HEK293 (cell line): ENCODE measurements around the gene STYX.

Experiments used
- CTCF ChIA-PET: fragments of 350-600 bp; formaldehyde crosslinking; extraction: SDS; loops from one replicate; lab custom pipeline; 2021; ENCODE audit warnings: antibody characterized with exemption; lab: Yijun Ruan, JAX
- POLR2A ChIA-PET: fragments of 300-600 bp; formaldehyde crosslinking; extraction: SDS; loops from one replicate; lab custom pipeline; 2020; ENCODE audit warnings: antibody characterized with exemption, inconsistent platforms; lab: Yijun Ruan, JAX
- H3K27ac ChIP-seq: fragments of 200-500 bp; sonication (Bioruptor generic); 2 replicates; pipeline ENCODE4 v1.5.1; 2014; ENCODE audit warnings: low read depth, low read length, control low read depth, inconsistent platforms; ENCODE audit errors: extremely low read depth
- H3K36me3 ChIP-seq, 2 experiments: fragments of 200-500 bp in 1 of 2; sonication (Bioruptor generic) in 1 of 2; 1 replicate in 1 of 2; 2 replicates in 1 of 2; pipeline ENCODE4 v1.5.1; 2014 to 2017; ENCODE audit warnings: inconsistent platforms in 2 of 2, low read length in 2 of 2; ENCODE audit not compliant: control insufficient read depth in 2 of 2, insufficient read depth in 1 of 2
- H3K4me1 ChIP-seq: fragments of 200-500 bp; sonication (Bioruptor generic); 2 replicates; pipeline ENCODE4 v1.5.1; 2014; ENCODE audit warnings: mild to moderate bottlenecking, low read length, inconsistent platforms; ENCODE audit not compliant: control insufficient read depth, insufficient read depth
- H3K4me3 ChIP-seq: 2 replicates; pipeline ENCODE4 v1.5.1; 2011; ENCODE audit warnings: low read depth, mild to moderate bottlenecking, control low read depth, low read length, moderate library complexity
- H3K9me3 ChIP-seq: fragments of 200-500 bp; sonication (Bioruptor generic); 2 replicates; pipeline ENCODE4 v1.5.1; 2014; ENCODE audit warnings: low read depth, low read length, inconsistent platforms; ENCODE audit not compliant: control insufficient read depth, insufficient read depth
- BCL6B ChIP-seq: fragments of 450-650 bp; formaldehyde crosslinking; IDR thresholded peaks from 2 replicates; pipeline ENCODE4 v1.5.1; 2017; ENCODE audit warnings: missing biosample characterization, missing genetic modification characterization
- PRDM6 ChIP-seq: fragments of 450-650 bp; formaldehyde crosslinking; IDR thresholded peaks from 2 replicates; pipeline ENCODE4 v1.5.1; 2017; ENCODE audit warnings: missing biosample characterization, missing genetic modification characterization
- ZBTB17 ChIP-seq: fragments of 450-650 bp; formaldehyde crosslinking; IDR thresholded peaks from 2 replicates; pipeline ENCODE4 v1.5.1; 2016; ENCODE audit warnings: missing biosample characterization, missing genetic modification characterization
- ZBTB48 ChIP-seq: fragments of 450-650 bp; formaldehyde crosslinking; IDR thresholded peaks from 2 replicates; pipeline ENCODE4 v1.5.1; 2016; ENCODE audit warnings: missing biosample characterization, missing genetic modification characterization
- ZBTB8A ChIP-seq: fragments of 450-650 bp; formaldehyde crosslinking; IDR thresholded peaks from 2 replicates; pipeline ENCODE4 v1.5.1; 2016; ENCODE audit warnings: missing biosample characterization, missing genetic modification characterization
- ZFP69B ChIP-seq: fragments of 450-650 bp; formaldehyde crosslinking; IDR thresholded peaks from 2 replicates; pipeline ENCODE4 v1.5.1; 2016; ENCODE audit warnings: missing biosample characterization, missing genetic modification characterization
- ZNF10 ChIP-seq: fragments of 450-650 bp; formaldehyde crosslinking; IDR thresholded peaks from 2 replicates; pipeline ENCODE4 v1.5.1; 2017; ENCODE audit warnings: missing biosample characterization, missing genetic modification characterization
- ZNF138 ChIP-seq: fragments of 450-650 bp; formaldehyde crosslinking; IDR thresholded peaks from 2 replicates; pipeline ENCODE4 v1.5.1; 2016; ENCODE audit warnings: missing biosample characterization, missing genetic modification characterization, borderline replicate concordance
- ZNF155 ChIP-seq: fragments of 450-650 bp; formaldehyde crosslinking; IDR thresholded peaks from 2 replicates; pipeline ENCODE4 v1.5.1; 2016; ENCODE audit warnings: missing biosample characterization, missing genetic modification characterization
- ZNF175 ChIP-seq: fragments of 450-650 bp; formaldehyde crosslinking; IDR thresholded peaks from 2 replicates; pipeline ENCODE4 v1.5.1; 2016; ENCODE audit warnings: missing biosample characterization, missing genetic modification characterization
- ZNF202 ChIP-seq: fragments of 450-650 bp; formaldehyde crosslinking; IDR thresholded peaks from 2 replicates; pipeline ENCODE4 v1.5.1; 2016; ENCODE audit warnings: missing biosample characterization, missing genetic modification characterization, borderline replicate concordance
- ZNF302 ChIP-seq: fragments of 450-650 bp; formaldehyde crosslinking; IDR thresholded peaks from 2 replicates; pipeline ENCODE4 v1.5.1; 2016; ENCODE audit warnings: missing biosample characterization, missing genetic modification characterization, low read depth
- ZNF37A ChIP-seq: fragments of 450-650 bp; IDR thresholded peaks from 2 replicates; pipeline ENCODE4 v1.5.1; 2018; ENCODE audit warnings: missing biosample characterization, missing genetic modification characterization
- ZNF394 ChIP-seq: fragments of 450-650 bp; formaldehyde crosslinking; IDR thresholded peaks from 2 replicates; pipeline ENCODE4 v1.5.1; 2016; ENCODE audit warnings: missing biosample characterization, missing genetic modification characterization, mild to moderate bottlenecking, moderate library complexity, borderline replicate concordance
- ZNF549 ChIP-seq: fragments of 450-650 bp; IDR thresholded peaks from 2 replicates; pipeline ENCODE4 v1.5.1; 2018; ENCODE audit warnings: missing biosample characterization, missing genetic modification characterization, mild to moderate bottlenecking, inconsistent platforms, moderate library complexity
- ZNF610 ChIP-seq: fragments of 450-650 bp; formaldehyde crosslinking; IDR thresholded peaks from 2 replicates; pipeline ENCODE4 v1.5.1; 2016; ENCODE audit warnings: missing biosample characterization, missing genetic modification characterization, borderline replicate concordance
- ZNF621 ChIP-seq: fragments of 450-650 bp; formaldehyde crosslinking; IDR thresholded peaks from 2 replicates; pipeline ENCODE4 v1.5.1; 2017; ENCODE audit warnings: missing biosample characterization, missing genetic modification characterization
- ZNF624 ChIP-seq: fragments of 450-650 bp; formaldehyde crosslinking; IDR thresholded peaks from 2 replicates; pipeline ENCODE4 v1.5.1; 2017; ENCODE audit warnings: missing biosample characterization, missing genetic modification characterization
- ZNF654 ChIP-seq: fragments of 450-650 bp; formaldehyde crosslinking; IDR thresholded peaks from 2 replicates; pipeline ENCODE4 v1.5.1; 2016; ENCODE audit warnings: low read depth, missing biosample characterization, missing genetic modification characterization
- ZNF670 ChIP-seq: fragments of 450-650 bp; formaldehyde crosslinking; IDR thresholded peaks from 2 replicates; pipeline ENCODE4 v1.5.1; 2016; ENCODE audit warnings: missing biosample characterization, missing genetic modification characterization, low read depth
- ZNF707 ChIP-seq: fragments of 450-650 bp; formaldehyde crosslinking; IDR thresholded peaks from 2 replicates; pipeline ENCODE4 v1.5.1; 2016; ENCODE audit warnings: missing biosample characterization, missing genetic modification characterization
- ZNF830 ChIP-seq: fragments of 450-650 bp; IDR thresholded peaks from 2 replicates; pipeline ENCODE4 v1.5.0; 2018; ENCODE audit warnings: missing biosample characterization, missing genetic modification characterization, low read depth, mild to moderate bottlenecking, moderate library complexity
- ZSCAN23 ChIP-seq: fragments of 450-650 bp; formaldehyde crosslinking; IDR thresholded peaks from 2 replicates; pipeline ENCODE4 v1.5.1; 2016; ENCODE audit warnings: missing biosample characterization, missing genetic modification characterization

STYX gene

GRCh38 chr14:52735921-52736489 lies 6.0 kb downstream of the STYX start (continued):
- TF ChIP-seq ZBTB48 (tag by site-specific recombination), result no peak
- TF ChIP-seq PRDM6 (tag by site-specific recombination), result no peak
- no peak for TF ChIP-seq ZNF707
- TF ChIP-seq ZNF10, result peak; percentile 77
- TF ChIP-seq ZNF670 (tag by site-specific recombination), result no peak
- no peak for TF ChIP-seq ZNF830
- peak; percentile 65 for TF ChIP-seq BCL6B (tag by site-specific recombination)
- no peak for TF ChIP-seq ZNF202 (tag by site-specific recombination)
- TF ChIP-seq ZNF155 (tag by site-specific recombination), result no peak
- TF ChIP-seq ZNF138, result no peak
- TF ChIP-seq ZNF654 (tag by site-specific recombination), result no peak
- TF ChIP-seq ZNF175 (tag by site-specific recombination), result no peak
- TF ChIP-seq ZNF624 (tag by site-specific recombination), result no peak
- TF ChIP-seq ZNF302 (tag by site-specific recombination), result no peak
- TF ChIP-seq ZBTB8A (tag by site-specific recombination), result no peak
- TF ChIP-seq ZNF621 (tag by site-specific recombination), result no peak
- TF ChIP-seq ZFP69B, result no peak
- no peak for TF ChIP-seq ZNF610
- TF ChIP-seq, all 188 proteins: peak for 6

- POLR2A ChIA-PET, result no interaction called here
- no peak for TF ChIP-seq ZSCAN23 (tag by site-specific recombination)
- TF ChIP-seq ZNF549 (tag by site-specific recombination), result 0 out of 2 replicates have a peak, but pooled peaks have one; percentile 9
- no peaks in the 10 kb centered on the region for H3K9me3 ChIP-seq
- H3K4me1 ChIP-seq, result peaks cover 19% of the 10 kb centered on the region; the same call in 1 of the 2 replicates
- no peak overlapping the region for H3K4me3 ChIP-seq
- no peak overlapping the region for H3K27ac ChIP-seq
- H3K36me3 ChIP-seq, result peaks cover 4 to 10% of the 10 kb centered on the region in 2 experiments; a peak in 2 of 3 replicates
- CTCF ChIA-PET, result interaction anchor here (0.6 kb wide), 1 partner anchor 17 kb away, joined by 4 read pairs; no protein-coding TSS in a partner anchor
These were observed 8.4 kb downstream of the STYX start for GRCh38 chr14:52738409-52738808.

- H3K9me3 ChIP-seq, result no peaks in the 10 kb centered on the region
- no peak overlapping the region for H3K4me3 ChIP-seq
- peaks cover 12% of the 10 kb centered on the region; the same call in 1 of the 2 replicates for H3K4me1 ChIP-seq
- POLR2A ChIA-PET, result no interaction called here
- no peak for TF ChIP-seq ZNF610
- TF ChIP-seq ZNF394 (tag by site-specific recombination), result no peak
- 0 out of 2 replicates have a peak, but pooled peaks have one; percentile 15 for TF ChIP-seq ZBTB17
- TF ChIP-seq ZNF37A (tag by site-specific recombination), result no peak
- TF ChIP-seq, all 188 proteins: peak for 1
- CTCF ChIA-PET, result no interaction called here
- no peak overlapping the region for H3K27ac ChIP-seq
- H3K36me3 ChIP-seq, result peaks cover 0 to 4% of the 10 kb centered on the region in 2 experiments; a peak in 1 of 3 replicates
These were observed 10.8 kb downstream of the STYX start for GRCh38 chr14:52740751-52741150.
